Activated T-cell treated with anti-CD3 and anti-CD28 coated beads for 24 hours (primary cell): ENCODE data around the gene DCAF5.

Experiments
- DNase-seq: peaks from one replicate; pipeline ENCODE4 v3.0.0-alpha.2; 2020; ENCODE audit warnings: low read depth

DCAF5 gene

GRCh38 chr14:69003626-69004025 is 149.3 kb downstream of the DCAF5 start:
- DNase-seq = no peak

GRCh38 chr14:69002069-69002468 is 150.8 kb downstream of the DCAF5 start:
- DNase-seq = no peak

GRCh38 chr14:69001375-69001774 is 151.5 kb downstream of the DCAF5 start:
- no peak for DNase-seq
